GM23338 (cell line): ENCODE data around the gene DIP2C.

Source experiments
- CREB1 ChIP-seq: fragments of 250-450 bp; sonication (Bioruptor Pico); IDR thresholded peaks from 2 replicates; pipeline ENCODE4 v1.5.0; 2020; ENCODE audit warnings: low read depth, mild to moderate bottlenecking, moderate library complexity
- EZH2 ChIP-seq: fragments of 200-600 bp; sonication (generic); IDR thresholded peaks from one replicate; pipeline ENCODE4 v1.8.0; 2017; ENCODE audit warnings: antibody characterized with exemption, mild to moderate bottlenecking, low read depth; ENCODE audit not compliant: unreplicated experiment
- EZH2phosphoT487 ChIP-seq: fragments of 200-600 bp; sonication (generic); IDR thresholded peaks from one replicate; pipeline ENCODE4 v1.8.1; 2018; ENCODE audit warnings: antibody characterized with exemption; ENCODE audit not compliant: unreplicated experiment
- JUNB ChIP-seq: IDR thresholded peaks from one replicate; pipeline ENCODE4 v1.6.1; 2016; ENCODE audit warnings: antibody characterized with exemption; ENCODE audit not compliant: unreplicated experiment
- NANOG ChIP-seq: IDR thresholded peaks from 2 replicates; pipeline ENCODE4 v1.6.1; 2016; ENCODE audit warnings: antibody characterized with exemption, borderline replicate concordance
- POLR2AphosphoS5 ChIP-seq: IDR thresholded peaks from 2 replicates; pipeline ENCODE4 v1.6.1; 2016; ENCODE audit warnings: antibody characterized with exemption, low read depth
- STAT1 ChIP-seq: IDR thresholded peaks from one replicate; pipeline ENCODE4 v1.6.1; 2016; ENCODE audit warnings: antibody characterized with exemption; ENCODE audit not compliant: unreplicated experiment
- ZNF114 ChIP-seq: fragments of 250-450 bp; sonication (Bioruptor Pico); IDR thresholded peaks from 2 replicates; pipeline ENCODE4 v1.5.0; 2020; ENCODE audit warnings: mild to moderate bottlenecking, moderate library complexity
- ZNF331 ChIP-seq: fragments of 250-450 bp; sonication (Bioruptor Pico); IDR thresholded peaks from 2 replicates; pipeline ENCODE4 v1.5.0; 2020; ENCODE audit warnings: low read depth, mild to moderate bottlenecking, moderate library complexity
- TF ChIP-seq, protein P1 (sequence below), 2 experiments: fragments of 200-600 bp in 1 of 2; sonication (generic) in 1 of 2; conservative IDR thresholded peaks; 2 replicates each; pipeline versions ENCODE4 v1.5.1 to v1.6.1; 2016 to 2017; ENCODE audit warnings: antibody characterized with exemption in 2 of 2, low read depth in 2 of 2, mild to moderate bottlenecking in 2 of 2, moderate library complexity in 1 of 2
- TF ChIP-seq, protein P2 (sequence below): IDR thresholded peaks from one replicate; pipeline ENCODE4 v1.6.1; 2018; ENCODE audit warnings: antibody characterized with exemption; ENCODE audit not compliant: unreplicated experiment
- TF ChIP-seq, protein P3 (sequence below): IDR thresholded peaks from 2 replicates; pipeline ENCODE4 v1.6.1; 2016; ENCODE audit warnings: antibody characterized with exemption
- TF ChIP-seq, protein P4 (sequence below): fragments of 250-450 bp; sonication (Bioruptor Pico); IDR thresholded peaks from 2 replicates; pipeline ENCODE4 v1.5.0; 2020; ENCODE audit warnings: mild to moderate bottlenecking, moderate library complexity

DNA sequence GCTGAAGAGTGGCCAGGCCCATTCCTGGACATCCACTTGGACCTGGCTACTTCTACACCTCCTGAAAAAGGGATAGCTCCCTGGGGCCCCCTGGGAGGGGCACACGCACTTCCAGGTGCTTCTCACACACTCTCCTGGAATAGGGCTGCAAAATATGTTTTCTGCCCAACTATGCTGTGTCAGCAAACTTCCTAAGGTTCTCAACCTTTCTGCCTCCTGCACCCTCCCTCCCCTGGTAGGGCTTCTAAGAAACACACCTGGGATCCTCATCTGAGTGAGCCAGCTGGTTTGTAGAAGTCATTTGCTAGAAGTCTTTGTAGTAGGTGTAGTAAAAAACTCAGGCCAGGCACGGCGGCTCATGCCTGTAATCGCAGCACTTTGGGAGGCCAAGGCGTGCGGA, 417.7 kb downstream of the DIP2C start:
- TF ChIP-seq, protein P1, sequence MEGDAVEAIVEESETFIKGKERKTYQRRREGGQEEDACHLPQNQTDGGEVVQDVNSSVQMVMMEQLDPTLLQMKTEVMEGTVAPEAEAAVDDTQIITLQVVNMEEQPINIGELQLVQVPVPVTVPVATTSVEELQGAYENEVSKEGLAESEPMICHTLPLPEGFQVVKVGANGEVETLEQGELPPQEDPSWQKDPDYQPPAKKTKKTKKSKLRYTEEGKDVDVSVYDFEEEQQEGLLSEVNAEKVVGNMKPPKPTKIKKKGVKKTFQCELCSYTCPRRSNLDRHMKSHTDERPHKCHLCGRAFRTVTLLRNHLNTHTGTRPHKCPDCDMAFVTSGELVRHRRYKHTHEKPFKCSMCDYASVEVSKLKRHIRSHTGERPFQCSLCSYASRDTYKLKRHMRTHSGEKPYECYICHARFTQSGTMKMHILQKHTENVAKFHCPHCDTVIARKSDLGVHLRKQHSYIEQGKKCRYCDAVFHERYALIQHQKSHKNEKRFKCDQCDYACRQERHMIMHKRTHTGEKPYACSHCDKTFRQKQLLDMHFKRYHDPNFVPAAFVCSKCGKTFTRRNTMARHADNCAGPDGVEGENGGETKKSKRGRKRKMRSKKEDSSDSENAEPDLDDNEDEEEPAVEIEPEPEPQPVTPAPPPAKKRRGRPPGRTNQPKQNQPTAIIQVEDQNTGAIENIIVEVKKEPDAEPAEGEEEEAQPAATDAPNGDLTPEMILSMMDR (conservative IDR thresholded peaks at IDR 0.05; ENCODE audit: low read depth in 2 of 2): no peak
- TF ChIP-seq EZH2 (no peak), POLR2AphosphoS5 (no peak), EZH2phosphoT487 (no peak), CREB1 (no peak), ZNF114 (no peak), ZNF331 (CRISPR knock-in tag) (no peak), JUNB (no peak), STAT1 (no peak), NANOG (no peak)
- TF ChIP-seq, protein P2, sequence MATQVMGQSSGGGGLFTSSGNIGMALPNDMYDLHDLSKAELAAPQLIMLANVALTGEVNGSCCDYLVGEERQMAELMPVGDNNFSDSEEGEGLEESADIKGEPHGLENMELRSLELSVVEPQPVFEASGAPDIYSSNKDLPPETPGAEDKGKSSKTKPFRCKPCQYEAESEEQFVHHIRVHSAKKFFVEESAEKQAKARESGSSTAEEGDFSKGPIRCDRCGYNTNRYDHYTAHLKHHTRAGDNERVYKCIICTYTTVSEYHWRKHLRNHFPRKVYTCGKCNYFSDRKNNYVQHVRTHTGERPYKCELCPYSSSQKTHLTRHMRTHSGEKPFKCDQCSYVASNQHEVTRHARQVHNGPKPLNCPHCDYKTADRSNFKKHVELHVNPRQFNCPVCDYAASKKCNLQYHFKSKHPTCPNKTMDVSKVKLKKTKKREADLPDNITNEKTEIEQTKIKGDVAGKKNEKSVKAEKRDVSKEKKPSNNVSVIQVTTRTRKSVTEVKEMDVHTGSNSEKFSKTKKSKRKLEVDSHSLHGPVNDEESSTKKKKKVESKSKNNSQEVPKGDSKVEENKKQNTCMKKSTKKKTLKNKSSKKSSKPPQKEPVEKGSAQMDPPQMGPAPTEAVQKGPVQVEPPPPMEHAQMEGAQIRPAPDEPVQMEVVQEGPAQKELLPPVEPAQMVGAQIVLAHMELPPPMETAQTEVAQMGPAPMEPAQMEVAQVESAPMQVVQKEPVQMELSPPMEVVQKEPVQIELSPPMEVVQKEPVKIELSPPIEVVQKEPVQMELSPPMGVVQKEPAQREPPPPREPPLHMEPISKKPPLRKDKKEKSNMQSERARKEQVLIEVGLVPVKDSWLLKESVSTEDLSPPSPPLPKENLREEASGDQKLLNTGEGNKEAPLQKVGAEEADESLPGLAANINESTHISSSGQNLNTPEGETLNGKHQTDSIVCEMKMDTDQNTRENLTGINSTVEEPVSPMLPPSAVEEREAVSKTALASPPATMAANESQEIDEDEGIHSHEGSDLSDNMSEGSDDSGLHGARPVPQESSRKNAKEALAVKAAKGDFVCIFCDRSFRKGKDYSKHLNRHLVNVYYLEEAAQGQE: no peak
- TF ChIP-seq, protein P3, sequence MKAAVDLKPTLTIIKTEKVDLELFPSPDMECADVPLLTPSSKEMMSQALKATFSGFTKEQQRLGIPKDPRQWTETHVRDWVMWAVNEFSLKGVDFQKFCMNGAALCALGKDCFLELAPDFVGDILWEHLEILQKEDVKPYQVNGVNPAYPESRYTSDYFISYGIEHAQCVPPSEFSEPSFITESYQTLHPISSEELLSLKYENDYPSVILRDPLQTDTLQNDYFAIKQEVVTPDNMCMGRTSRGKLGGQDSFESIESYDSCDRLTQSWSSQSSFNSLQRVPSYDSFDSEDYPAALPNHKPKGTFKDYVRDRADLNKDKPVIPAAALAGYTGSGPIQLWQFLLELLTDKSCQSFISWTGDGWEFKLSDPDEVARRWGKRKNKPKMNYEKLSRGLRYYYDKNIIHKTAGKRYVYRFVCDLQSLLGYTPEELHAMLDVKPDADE: no peak
- TF ChIP-seq, protein P4, sequence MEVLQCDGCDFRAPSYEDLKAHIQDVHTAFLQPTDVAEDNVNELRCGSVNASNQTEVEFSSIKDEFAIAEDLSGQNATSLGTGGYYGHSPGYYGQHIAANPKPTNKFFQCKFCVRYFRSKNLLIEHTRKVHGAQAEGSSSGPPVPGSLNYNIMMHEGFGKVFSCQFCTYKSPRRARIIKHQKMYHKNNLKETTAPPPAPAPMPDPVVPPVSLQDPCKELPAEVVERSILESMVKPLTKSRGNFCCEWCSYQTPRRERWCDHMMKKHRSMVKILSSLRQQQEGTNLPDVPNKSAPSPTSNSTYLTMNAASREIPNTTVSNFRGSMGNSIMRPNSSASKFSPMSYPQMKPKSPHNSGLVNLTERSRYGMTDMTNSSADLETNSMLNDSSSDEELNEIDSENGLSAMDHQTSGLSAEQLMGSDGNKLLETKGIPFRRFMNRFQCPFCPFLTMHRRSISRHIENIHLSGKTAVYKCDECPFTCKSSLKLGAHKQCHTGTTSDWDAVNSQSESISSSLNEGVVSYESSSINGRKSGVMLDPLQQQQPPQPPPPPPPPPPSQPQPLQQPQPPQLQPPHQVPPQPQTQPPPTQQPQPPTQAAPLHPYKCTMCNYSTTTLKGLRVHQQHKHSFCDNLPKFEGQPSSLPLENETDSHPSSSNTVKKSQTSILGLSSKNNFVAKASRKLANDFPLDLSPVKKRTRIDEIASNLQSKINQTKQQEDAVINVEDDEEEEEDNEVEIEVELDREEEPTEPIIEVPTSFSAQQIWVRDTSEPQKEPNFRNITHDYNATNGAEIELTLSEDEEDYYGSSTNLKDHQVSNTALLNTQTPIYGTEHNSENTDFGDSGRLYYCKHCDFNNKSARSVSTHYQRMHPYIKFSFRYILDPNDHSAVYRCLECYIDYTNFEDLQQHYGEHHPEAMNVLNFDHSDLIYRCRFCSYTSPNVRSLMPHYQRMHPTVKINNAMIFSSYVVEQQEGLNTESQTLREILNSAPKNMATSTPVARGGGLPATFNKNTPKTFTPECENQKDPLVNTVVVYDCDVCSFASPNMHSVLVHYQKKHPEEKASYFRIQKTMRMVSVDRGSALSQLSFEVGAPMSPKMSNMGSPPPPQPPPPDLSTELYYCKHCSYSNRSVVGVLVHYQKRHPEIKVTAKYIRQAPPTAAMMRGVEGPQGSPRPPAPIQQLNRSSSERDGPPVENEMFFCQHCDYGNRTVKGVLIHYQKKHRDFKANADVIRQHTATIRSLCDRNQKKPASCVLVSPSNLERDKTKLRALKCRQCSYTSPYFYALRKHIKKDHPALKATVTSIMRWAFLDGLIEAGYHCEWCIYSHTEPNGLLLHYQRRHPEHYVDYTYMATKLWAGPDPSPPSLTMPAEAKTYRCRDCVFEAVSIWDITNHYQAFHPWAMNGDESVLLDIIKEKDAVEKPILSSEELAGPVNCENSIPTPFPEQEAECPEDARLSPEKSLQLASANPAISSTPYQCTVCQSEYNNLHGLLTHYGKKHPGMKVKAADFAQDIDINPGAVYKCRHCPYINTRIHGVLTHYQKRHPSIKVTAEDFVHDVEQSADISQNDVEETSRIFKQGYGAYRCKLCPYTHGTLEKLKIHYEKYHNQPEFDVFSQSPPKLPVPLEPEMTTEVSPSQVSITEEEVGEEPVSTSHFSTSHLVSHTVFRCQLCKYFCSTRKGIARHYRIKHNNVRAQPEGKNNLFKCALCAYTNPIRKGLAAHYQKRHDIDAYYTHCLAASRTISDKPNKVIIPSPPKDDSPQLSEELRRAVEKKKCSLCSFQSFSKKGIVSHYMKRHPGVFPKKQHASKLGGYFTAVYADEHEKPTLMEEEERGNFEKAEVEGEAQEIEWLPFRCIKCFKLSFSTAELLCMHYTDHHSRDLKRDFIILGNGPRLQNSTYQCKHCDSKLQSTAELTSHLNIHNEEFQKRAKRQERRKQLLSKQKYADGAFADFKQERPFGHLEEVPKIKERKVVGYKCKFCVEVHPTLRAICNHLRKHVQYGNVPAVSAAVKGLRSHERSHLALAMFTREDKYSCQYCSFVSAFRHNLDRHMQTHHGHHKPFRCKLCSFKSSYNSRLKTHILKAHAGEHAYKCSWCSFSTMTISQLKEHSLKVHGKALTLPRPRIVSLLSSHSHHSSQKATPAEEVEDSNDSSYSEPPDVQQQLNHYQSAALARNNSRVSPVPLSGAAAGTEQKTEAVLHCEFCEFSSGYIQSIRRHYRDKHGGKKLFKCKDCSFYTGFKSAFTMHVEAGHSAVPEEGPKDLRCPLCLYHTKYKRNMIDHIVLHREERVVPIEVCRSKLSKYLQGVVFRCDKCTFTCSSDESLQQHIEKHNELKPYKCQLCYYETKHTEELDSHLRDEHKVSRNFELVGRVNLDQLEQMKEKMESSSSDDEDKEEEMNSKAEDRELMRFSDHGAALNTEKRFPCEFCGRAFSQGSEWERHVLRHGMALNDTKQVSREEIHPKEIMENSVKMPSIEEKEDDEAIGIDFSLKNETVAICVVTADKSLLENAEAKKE (CRISPR knock-in tag): no peak
